GM18858 (cell line): ENCODE results near the gene L2HGDH.

Experiments used
- ATAC-seq: cut with Tn5 transposase; IDR thresholded peaks from one replicate; pipeline ENCODE4 v1.9.1; 2021; ENCODE audit not compliant: unreplicated experiment

Gene L2HGDH

DNA sequence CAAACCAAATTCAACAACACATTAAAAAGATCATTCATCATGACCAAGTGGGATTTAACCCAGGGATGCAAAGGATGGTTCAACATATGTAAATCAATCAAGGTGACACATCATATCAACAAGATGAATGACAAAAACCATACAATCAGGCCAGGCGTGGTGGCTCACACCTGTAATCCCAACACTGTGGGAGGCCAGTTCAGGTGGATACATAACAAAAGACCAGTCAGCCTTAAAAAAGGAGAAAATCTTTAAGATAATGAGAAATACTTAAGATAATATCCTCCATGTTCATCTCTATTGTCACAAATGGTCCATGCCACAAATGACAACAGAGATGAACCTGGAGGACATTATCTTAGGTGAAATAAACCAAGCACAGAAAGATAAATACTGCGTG, 12.4 kb downstream of the L2HGDH start:
- ATAC-seq: no peak

DNA sequence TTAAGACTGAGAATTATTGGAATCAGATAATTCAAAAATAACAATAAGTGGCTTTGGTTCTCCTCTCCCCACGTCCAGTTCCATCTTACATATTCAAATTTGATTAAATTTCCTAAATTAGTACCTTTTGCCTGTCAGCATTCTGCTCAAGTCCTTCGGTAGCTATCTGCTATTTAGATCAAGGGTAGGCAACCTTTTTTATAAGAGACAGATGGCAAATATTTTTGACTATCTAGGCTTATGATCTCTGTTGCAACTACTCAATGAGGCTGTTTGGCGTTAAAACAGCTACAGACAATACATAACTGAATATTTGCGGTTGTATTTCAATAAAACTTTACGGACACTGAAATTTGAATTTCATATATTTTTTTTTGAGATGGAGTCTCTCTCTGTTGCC, 21.7 kb downstream of the L2HGDH start:
- ATAC-seq: no peak

- ATAC-seq: no peak
Observed at GRCh38 chr14:50288146-50288545, 23.9 kb downstream of the L2HGDH start.

DNA sequence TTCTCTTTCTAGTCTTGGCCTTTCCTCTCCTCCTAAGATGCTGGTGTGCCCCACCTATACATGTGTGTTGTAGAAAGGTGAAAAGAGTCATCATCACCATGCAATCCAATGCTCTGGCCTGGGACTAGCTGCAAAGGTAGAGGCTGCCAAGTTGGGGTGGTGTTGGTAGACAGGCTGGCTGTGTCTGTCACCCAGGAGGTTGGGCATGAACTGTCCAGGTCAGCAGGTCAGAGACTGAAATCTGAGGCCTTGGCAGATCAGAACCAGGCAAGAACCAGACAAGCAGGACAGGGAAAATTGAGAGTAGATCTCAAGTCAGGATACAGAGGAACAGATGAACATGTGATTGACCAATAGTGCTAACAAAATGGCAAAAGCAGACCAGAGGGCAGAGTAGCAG, 26.2 kb downstream of the L2HGDH start:
- no peak for ATAC-seq

DNA sequence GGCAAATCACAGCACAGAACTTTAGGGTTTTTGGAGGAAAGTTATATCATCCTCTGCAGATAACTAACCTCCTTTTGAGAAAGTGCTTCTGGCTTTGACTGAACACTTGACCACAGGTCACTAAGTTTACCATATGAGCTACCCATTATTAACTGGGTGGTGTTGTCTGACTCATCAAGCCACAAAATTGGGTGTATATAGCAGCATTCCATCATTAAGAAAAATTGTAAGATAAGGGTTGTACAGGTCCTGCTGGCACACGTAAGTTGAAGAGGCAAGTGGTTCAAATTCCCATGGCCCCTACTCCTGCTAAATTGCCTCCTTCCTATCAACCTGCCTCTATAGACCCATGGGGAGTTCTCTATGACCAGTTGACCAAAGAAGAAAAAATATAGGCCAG, 39.5 kb downstream of the L2HGDH start:
- ATAC-seq: no peak

DNA sequence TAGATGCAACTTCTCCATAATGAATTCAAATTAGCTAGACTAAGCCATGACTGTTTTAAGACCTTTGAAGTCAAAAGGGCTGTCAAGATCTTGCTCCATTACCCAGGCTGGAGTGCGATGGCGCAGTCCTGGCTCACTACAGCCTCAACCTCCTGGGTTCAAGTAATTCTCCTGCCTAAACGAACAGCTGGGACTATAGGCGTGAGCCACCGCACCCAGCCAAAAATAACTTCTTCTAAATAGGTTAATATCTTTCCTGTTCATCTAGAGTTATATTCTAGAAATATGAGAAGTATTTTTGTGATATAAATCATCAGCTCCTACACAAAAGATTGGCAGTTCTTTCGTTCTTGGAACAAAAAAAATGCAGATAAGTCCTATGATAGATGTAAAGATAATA, 41.1 kb downstream of the L2HGDH start:
- ATAC-seq: no peak

DNA sequence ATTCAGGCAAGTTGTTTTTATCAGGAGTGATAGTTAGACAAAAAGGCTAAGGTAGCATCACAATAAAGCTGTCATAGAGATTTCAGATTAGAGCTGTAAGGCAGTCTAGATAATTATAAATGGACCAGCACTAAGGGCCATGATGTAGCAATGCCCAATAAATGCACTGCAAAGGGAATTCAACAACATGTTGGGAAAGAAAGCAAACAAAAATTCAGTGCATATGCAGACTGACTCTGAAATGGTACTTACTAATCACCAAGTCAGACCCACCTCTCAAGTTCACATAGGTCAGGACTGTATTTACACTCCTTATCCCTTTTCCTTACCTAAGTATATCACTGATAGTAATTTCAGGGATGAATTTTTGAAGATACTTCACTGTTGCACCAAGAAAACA, 47.0 kb downstream of the L2HGDH start:
- no peak for ATAC-seq

DNA sequence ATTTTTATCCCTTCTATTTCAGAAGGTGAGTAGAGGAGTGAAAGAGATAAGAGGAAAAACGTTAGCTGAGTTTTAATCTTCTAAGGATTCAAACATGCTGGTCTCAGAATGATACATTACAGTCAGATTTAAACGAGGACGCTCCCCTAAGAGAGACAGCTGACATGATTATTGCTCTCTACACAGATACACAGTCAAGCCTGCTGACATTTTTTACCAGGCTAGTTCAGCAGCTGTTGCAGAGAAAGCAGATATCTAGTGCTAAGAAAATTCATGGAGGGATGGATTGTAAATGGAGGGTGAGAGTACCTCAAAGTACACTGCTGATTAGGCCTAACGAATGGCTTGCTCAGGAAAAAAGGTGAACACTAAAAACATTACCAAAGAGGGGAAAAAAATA, 48.7 kb downstream of the L2HGDH start:
- no peak for ATAC-seq

DNA sequence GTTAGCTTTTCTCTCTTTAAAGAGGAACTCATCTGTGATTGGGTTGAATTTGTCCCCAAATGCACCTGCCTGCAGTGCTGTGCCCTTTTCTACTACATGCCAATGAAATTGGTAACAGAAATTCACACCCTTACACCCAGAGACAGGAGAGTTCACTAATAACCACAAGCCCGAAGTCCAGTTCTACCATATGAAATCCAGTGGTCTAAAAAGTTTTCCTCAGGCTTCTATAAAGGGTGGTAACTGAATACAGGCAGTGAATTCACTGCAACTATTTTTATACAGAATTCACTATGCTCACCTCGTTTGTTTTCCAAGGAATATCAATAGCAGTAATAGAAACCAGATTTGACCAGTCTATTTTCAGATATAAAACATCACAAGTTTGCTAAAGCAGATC, 49.2 kb downstream of the L2HGDH start:
- no peak for ATAC-seq

- ATAC-seq: no peak
Observed at GRCh38 chr14:50260511-50260910, 51.5 kb downstream of the L2HGDH start.

DNA sequence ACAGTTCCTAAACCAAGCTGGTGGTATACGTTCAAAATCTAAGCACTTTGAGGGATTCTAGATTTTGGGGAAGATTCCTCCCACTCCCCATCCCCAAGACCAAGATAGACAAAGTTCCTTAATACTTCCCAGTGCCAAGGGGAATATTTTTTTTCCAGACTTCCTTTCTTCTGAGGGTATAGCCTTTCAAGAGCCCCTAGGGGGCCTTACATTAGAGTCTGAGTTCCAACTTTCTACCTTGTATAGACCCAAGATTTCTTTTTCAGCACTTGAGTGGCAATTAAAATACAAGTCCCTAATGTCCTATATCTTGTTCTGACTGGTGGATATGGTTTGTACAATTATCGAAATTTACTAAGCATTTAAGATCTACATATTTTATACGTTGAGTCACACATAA, 52.0 kb downstream of the L2HGDH start:
- no peak for ATAC-seq

GRCh38 chr14:50257732-50258131, 54.3 kb downstream of the L2HGDH start:
- ATAC-seq: no peak

GRCh38 chr14:50254248-50254647, 57.8 kb downstream of the L2HGDH start:
- ATAC-seq: no peak

DNA sequence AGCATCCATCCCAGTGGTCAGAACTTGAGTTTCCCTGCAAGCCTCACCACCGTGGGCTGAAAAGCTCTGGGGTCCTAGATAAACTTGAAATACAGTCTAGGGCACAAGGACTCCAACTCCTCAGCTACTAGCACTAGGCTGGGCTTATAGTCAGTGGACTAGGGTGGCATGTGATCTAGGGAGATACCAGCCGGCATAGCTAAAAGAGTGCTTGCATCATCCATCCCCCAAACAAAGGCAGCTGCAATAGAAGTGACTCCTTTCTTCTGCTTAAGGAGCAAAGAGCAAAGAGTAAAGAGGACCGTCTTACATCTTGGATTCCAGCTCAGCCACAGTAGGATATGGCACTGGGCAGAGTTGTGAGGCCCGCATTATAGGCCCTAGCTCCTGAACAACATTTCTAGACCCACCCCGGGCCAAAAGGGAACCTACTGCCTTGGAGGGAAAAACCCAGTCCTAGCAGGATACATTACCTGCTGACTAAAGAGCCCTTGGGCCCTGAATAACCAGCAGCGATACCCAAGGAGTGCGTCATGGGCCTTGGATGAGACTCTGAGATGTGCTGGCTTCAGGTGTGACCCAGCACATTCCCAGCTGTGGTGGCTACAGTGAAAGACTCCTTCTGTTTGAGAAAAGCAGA, 62.8 kb downstream of the L2HGDH start:
- ATAC-seq: no peak

GRCh38 chr14:50247245-50247644, 64.8 kb downstream of the L2HGDH start:
- ATAC-seq: no peak

- no peak for ATAC-seq
Observed at GRCh38 chr14:50242566-50243310, 69.3 kb downstream of the L2HGDH start.

- no peak for ATAC-seq
Observed at GRCh38 chr14:50242096-50242495, 69.9 kb downstream of the L2HGDH start.

- ATAC-seq: no peak
Observed at GRCh38 chr14:50237427-50237826, 74.6 kb downstream of the L2HGDH start.

DNA sequence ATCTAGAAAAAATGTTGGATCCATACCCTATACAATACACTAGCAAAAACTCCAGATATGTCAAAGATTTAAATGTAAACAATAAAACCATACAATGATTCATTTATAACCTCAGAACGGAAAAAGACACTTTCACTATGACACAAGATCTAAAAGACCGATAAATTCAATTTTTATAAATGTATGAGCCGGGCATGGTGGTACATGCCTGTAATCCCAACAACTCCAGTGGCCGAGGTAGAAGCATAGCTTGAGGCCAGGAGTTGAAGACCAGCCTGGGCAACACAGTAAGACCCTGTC, 78.1 kb downstream of the L2HGDH start:
- ATAC-seq: no peak

DNA sequence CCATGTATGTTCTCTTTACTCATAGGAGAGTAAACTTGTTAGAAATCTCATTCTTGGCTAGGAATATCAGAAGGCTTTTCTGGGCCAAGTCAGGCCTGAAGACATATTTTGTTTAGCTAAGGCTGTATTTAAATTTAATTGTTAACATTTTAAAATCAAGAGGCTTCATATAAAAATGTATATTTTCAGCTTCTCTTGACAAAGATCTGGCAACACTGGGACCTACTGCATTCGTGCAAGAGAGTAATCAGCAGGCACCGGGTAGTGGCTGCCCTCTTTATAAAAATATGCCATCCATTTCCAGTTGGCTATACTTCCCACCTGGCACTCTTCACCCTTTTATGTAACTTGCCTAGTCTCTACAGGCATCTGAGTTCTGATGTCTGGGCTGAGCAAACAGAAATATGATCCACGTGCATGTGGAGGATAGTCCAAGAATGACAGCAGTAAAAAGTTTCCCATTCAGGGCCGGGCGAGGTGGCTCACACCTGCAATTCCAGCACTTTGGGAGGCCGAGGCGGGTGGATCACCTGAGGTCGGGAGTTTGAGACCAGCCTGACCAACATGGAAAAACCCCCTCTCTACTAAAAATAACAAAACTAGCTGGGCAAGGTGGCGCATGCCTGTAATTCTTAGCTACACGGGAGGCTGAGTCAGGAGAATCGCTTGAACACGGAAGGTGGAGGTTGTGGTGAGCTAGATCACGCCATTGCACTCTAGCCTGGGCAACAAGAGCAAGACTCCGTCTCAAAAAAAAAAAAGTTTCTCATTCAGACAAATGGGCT, 78.7 kb downstream of the L2HGDH start:
- no peak for ATAC-seq

GRCh38 chr14:50232276-50232642, 79.8 kb downstream of the L2HGDH start:
- no peak for ATAC-seq
